ENCODE measurements around the gene MPPED2.

Gene MPPED2

GRCh38 chr11:30477061-30477460, 109.1 kb downstream of the MPPED2 start:
- no peak for TF ChIP-seq CTCF (IDR thresholded peaks at IDR 0.05)
- H3K79me2 ChIP-seq, result no peaks in the 10 kb centered on the region
- H3K9ac ChIP-seq, result no peak overlapping the region
- no peaks in the 10 kb centered on the region for H3K27me3 ChIP-seq (ENCODE audit: control insufficient read depth, insufficient read depth, low read length)
- no peaks in the 10 kb centered on the region for H3K36me3 ChIP-seq (ENCODE audit: control insufficient read depth, insufficient read depth, low read length)
- H3K4me2 ChIP-seq (ENCODE audit: low read length), result no peak overlapping the region
- H2AFZ ChIP-seq, result no peak overlapping the region
- H3K27ac ChIP-seq, result no peak overlapping the region
- peaks cover 3% of the 10 kb centered on the region for H3K4me1 ChIP-seq
- H3K9me3 ChIP-seq (ENCODE audit: control insufficient read depth, low read length), result no peaks in the 10 kb centered on the region
- no peak overlapping the region for H3K4me3 ChIP-seq (ENCODE audit: low read depth, low read length)

- no peak for TF ChIP-seq CTCF (IDR thresholded peaks at IDR 0.05)
- H3K9me3 ChIP-seq (ENCODE audit: control insufficient read depth, low read length), result no peaks in the 10 kb centered on the region
- no peaks in the 10 kb centered on the region for H3K79me2 ChIP-seq
- H3K4me3 ChIP-seq (ENCODE audit: low read depth, low read length), result no peak overlapping the region
- H3K4me2 ChIP-seq (ENCODE audit: low read length), result no peak overlapping the region
- H3K27me3 ChIP-seq (ENCODE audit: control insufficient read depth, insufficient read depth, low read length), result no peaks in the 10 kb centered on the region
- H3K9ac ChIP-seq, result no peak overlapping the region
- no peaks in the 10 kb centered on the region for H3K4me1 ChIP-seq
- H3K27ac ChIP-seq, result no peak overlapping the region
- H3K36me3 ChIP-seq (ENCODE audit: control insufficient read depth, insufficient read depth, low read length), result no peaks in the 10 kb centered on the region
- no peak overlapping the region for H2AFZ ChIP-seq
These were observed 111.8 kb downstream of the MPPED2 start for GRCh38 chr11:30474151-30474954.

- H3K36me3 ChIP-seq (ENCODE audit: control insufficient read depth, insufficient read depth, low read length), result no peaks in the 10 kb centered on the region
- no peaks in the 10 kb centered on the region for H3K79me2 ChIP-seq
- H3K27ac ChIP-seq, result no peak overlapping the region
- no peaks in the 10 kb centered on the region for H3K9me3 ChIP-seq (ENCODE audit: control insufficient read depth, low read length)
- no peak overlapping the region for H3K4me2 ChIP-seq (ENCODE audit: low read length)
- no peaks in the 10 kb centered on the region for H3K4me1 ChIP-seq
- TF ChIP-seq CTCF (IDR thresholded peaks at IDR 0.05), result no peak
- no peak overlapping the region for H2AFZ ChIP-seq
- no peak overlapping the region for H3K9ac ChIP-seq
- no peaks in the 10 kb centered on the region for H3K27me3 ChIP-seq (ENCODE audit: control insufficient read depth, insufficient read depth, low read length)
- no peak overlapping the region for H3K4me3 ChIP-seq (ENCODE audit: low read depth, low read length)
These were observed 114.9 kb downstream of the MPPED2 start for GRCh38 chr11:30471244-30471643.

GRCh38 chr11:30468881-30469280, 117.3 kb downstream of the MPPED2 start:
- H2AFZ ChIP-seq, result no peak overlapping the region
- no peaks in the 10 kb centered on the region for H3K9me3 ChIP-seq (ENCODE audit: control insufficient read depth, low read length)
- no peak overlapping the region for H3K9ac ChIP-seq
- H3K79me2 ChIP-seq, result no peaks in the 10 kb centered on the region
- no peak overlapping the region for H3K4me2 ChIP-seq (ENCODE audit: low read length)
- no peak overlapping the region for H3K4me3 ChIP-seq (ENCODE audit: low read depth, low read length)
- no peaks in the 10 kb centered on the region for H3K4me1 ChIP-seq
- H3K27me3 ChIP-seq (ENCODE audit: control insufficient read depth, insufficient read depth, low read length), result no peaks in the 10 kb centered on the region
- H3K36me3 ChIP-seq (ENCODE audit: control insufficient read depth, insufficient read depth, low read length), result no peaks in the 10 kb centered on the region
- TF ChIP-seq CTCF (IDR thresholded peaks at IDR 0.05), result no peak
- H3K27ac ChIP-seq, result no peak overlapping the region

GRCh38 chr11:30467176-30467575, 119.0 kb downstream of the MPPED2 start:
- no peak overlapping the region for H3K27ac ChIP-seq
- H3K79me2 ChIP-seq, result no peaks in the 10 kb centered on the region
- no peak overlapping the region for H3K4me3 ChIP-seq (ENCODE audit: low read depth, low read length)
- no peak for TF ChIP-seq CTCF (IDR thresholded peaks at IDR 0.05)
- no peak overlapping the region for H3K9ac ChIP-seq
- H3K4me1 ChIP-seq, result no peaks in the 10 kb centered on the region
- no peak overlapping the region for H2AFZ ChIP-seq
- no peak overlapping the region for H3K4me2 ChIP-seq (ENCODE audit: low read length)
- H3K27me3 ChIP-seq (ENCODE audit: control insufficient read depth, insufficient read depth, low read length), result no peaks in the 10 kb centered on the region
- no peaks in the 10 kb centered on the region for H3K9me3 ChIP-seq (ENCODE audit: control insufficient read depth, low read length)
- no peaks in the 10 kb centered on the region for H3K36me3 ChIP-seq (ENCODE audit: control insufficient read depth, insufficient read depth, low read length)

Measured in parathyroid adenoma (tissue), 2 donors.